ENCODE results near the gene CROCC2.

GRCh38 chr2:240904216-240905175 is 1.6 kb upstream of the CROCC2 start:
- TF ChIP-seq POLR2A (IDR thresholded peaks at IDR 0.05): no peak
- no peak for TF ChIP-seq CTCF (IDR thresholded peaks at IDR 0.05)
